ENCODE measurements around the gene GARRE1.
"Not testable (repeated sequence)": the region's sequence is repeated elsewhere in the genome, so short reads cannot be mapped to it uniquely, and the experiment has no call there.

Gene GARRE1

DNA sequence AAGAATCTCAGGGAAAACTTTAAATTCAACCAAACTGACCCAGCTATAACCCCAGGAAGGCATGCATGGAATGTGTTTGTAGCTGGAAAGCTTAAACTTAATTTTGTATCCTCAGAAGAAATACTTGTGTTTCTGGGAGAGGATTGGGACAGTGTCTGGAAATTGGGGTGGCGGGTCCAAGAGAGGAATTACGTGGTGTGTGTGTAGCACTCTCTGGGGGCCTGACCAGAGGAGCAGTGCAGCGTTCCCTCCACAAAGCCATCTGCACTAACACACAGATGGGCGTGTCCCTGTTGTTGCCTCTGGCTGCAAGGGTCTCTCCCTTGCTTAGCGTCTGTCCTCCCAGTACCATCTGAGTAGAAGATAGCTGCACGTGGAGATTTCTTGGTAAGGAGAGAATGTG lies 6.4 kb downstream of the GARRE1 start:
- no peak for DNase-seq

DNA sequence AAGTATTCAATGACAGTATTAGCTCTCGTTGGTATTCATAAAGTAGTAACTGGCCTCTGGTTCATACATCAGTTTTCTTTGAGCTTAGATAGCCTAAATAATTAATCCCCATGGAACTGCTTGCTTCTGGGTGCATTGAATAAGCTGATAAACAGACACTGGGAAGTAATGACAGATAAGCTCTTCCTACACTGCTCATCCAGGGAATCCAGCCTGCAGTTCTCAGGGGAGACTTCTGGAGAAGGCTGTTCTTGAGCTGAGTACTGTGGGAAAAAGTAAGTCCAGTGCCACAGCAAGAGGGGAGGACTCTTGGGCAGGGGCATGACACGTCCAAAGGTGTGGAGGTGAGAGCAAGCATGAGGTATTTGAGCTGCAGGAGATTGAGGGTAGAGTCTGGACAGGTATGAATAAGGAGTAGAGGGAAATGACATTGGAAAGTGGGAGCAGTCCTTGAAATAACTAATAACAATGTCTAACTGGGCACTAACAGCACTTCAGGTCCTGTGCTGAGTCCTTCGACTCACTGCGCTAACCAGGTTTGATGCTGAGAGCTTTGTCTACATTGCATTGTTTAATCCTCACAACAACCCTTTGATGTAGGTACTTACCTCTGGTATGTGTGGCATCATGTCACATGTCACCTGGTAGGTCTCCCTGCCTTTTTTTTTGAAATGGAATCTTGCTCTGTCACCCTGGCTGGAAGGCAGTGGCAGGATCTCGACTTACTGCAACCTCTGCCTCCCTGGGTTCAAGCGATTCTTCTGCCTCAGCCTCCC lies 7.2 kb downstream of the GARRE1 start:
- DNase-seq: no peak

DNA sequence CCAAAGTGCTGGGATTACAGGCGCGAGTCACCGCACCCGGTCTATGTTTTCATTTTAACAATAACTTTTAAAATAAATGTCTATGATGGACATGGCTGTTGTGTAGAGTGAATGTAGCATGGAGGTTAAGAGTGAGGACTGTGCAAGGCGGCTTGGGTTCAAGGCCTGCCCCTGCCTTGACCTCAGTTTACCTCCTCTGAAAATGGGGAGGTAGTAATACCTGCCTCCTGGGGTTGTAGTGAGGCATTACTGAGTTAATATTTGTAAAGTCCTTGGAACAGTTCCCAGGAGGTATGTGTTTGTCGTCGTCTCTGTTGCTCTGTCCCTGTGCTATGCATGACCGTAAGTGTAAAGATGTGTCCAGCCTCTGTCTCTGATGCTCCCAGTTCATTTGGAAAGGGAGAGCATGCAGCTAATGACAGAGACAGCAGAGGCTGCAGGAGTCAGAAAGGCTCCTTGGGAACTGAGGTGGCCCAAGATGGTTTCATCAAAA lies 9.4 kb downstream of the GARRE1 start:
- no peak for DNase-seq

DNA sequence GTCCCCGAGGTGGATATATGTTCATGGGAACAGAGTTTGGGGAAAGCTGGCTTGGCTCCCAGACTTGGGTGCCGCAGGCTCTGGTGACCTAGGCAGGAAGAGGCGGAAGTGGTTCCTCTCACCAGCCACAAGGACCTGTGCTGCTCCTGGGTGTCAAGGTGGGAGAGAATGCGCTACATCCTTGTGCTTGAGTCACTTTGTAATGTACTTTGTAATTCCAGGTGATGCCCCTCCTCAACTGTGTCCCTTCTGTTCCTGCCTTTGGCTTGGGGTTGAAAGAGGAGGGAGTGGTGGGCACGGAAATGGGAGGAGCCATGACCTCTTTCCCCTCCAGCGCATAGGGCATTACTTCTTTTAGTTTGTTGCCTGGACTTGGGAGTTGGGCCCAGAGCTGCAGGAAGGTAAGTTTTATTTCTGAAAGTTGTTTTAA lies 10.9 kb downstream of the GARRE1 start:
- DNase-seq: no peak

DNA sequence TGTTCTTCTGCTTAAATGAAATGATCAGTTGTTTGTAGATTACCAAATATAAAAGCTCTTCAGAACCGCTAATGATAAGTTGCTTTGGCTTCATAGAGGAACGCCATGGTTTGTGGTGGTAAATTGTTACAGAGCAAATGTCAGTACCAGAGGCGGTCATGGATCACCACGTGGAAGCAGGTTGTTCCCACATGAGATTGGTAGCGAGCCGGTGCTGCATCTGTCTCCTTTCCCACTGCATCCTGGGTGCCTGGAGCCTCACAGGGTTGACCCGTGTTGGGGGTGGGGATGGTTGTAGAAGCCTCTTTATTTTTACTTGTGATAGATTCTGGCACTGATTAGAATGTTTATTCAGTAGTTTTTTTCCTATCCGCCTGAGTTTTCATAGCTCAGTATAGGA lies 14.7 kb downstream of the GARRE1 start:
- no peak for DNase-seq

DNA sequence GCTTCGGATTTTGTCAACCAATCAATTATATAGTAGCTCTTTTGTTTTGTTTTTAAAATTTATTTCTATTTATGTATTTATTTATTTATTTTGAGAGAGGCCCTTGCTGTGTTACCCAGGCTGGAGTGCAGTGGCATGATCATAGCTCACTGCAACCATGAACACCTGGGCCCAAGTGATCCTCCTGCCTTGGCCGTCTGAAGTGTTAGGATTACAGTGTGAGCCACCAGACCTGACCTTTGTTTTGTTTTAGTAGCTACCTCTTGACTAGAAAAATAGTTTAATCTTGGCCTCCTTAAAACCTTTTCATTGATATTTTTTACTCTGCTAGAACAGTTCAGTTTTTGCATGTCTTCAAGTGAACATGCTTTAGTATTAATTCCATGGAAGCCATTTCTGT lies 15.1 kb downstream of the GARRE1 start:
- no peak for DNase-seq

DNA sequence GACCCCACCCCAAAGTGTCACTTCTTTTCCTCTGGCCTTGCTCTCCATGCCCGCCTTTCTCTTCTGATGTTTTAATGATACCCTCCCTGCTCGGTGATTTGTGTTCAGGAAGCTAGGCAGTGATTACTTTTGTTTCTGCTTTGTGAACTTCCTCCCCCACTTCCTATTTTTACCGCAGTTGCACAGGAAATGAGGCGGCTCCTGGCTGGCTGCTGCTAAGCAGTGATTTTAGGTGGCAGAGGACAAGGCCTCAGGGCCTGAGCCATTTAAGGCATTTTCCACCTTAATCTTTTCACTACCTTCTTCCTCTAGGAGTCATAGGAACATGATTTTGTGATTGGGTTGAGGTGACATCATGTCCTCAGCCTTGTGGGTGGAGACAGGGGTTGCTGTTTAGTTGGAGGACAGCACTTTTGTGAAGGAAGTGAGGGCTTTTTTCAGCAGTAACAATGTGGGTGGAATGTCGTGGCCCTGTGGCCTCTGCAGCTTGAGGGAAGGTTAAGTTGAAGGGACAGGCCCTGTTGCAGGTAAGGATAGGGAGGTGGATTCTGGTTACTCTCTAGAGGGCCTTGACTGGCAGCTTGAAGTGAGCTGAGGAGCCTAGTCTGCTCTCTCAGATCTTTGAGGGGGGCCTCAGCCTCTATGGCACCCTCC lies 15.7 kb downstream of the GARRE1 start:
- peak; percentile 70 to 71 for DNase-seq

DNA sequence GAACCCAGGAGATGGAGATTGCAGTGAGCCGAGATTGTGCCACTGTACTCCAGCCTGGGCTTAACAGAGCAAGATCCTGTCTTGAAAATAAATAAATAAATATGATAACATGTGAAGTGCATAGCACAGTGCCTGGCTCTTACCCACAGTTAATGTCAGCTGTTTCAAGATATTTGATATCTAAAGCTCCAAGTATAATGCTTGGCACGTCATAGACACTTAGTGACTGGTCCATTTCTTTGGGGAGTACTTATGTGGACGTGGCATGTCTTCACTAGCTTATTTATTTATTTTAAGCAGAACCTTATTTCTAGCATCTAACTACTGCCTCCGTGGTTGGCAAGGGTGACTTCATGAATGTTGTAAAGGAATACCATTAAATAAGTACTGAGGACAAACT lies 18.8 kb downstream of the GARRE1 start:
- DNase-seq: no peak

DNA sequence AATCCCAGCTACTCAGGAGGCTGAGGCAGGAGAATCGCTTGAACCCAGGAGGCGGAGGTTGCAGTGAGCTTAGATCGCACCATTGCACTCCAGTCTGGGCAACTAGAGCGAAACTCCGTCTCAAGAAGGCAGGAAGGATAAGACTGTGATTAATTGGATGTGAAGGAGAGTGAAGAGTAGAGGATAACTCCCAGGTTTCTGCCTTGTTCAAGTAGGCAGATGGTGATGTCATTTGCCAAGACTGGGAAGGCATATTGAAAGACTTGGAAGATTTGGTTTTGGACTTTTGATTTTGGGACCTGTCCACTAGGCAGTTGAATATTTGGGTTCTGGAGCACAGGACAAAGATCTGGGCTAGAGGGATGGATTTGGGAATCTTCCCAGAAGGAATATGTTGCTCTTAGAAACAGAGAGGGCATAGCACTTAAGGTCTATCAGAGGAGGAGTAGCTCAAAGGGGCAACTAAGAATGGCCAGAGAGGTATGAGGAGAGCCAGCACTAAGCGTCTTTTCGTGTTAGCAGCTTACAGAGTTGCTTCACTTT lies 20.0 kb downstream of the GARRE1 start:
- no peak for DNase-seq

DNA sequence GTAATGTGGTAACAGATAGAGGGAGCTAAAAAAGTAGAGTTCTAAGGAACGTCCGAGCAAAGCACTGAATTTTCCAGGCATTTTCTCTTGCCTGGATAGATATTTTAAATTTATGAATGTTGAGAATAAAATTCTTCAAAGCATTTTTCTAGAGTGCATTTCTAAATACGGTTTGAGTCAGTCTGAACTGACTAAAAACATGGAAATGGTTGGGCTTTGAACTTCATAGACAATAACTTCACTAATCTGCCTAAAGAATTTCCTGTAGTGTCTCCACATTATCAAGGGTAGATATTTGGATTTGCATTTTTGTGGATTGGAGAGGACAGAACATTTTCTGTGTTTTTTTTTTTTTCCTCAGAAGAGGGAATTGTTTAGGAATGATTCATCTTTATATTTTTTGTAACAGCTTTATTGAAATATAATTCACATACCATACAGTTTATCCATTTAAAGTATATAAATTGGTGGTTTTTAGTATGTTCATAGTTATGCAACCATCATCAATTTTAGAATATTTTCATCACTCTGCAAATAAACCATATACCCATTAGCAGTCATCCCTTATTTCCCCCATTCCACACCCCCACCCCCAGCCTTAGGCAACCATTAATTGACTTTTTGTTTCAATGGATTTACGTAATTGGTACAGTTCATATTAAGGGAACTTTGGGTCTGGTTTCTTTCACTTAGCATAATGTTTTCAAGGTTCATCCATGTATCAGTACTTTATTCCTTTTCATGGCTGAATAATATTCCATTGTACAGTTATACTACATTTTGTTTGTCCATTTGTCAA lies 20.7 kb downstream of the GARRE1 start:
- DNase-seq: no peak

DNA sequence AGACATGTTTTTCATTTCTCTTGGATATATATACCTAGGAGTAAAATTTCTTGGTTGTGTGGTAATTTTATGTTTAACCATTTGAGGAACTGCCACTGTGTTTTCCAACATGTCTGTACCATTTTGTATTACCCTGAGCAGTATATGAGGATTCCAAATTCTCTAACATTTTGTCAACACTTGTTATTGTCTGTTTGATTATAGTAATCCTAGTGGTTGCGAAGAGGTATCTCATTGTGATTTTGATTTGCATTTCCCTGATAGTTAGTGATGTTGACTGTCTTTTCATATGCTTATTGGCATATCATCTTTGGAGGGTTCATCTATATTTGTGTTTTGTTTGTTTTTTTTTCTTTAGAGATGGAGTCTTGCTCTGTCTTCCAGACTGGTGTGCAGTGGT lies 21.4 kb downstream of the GARRE1 start:
- DNase-seq: no peak

DNA sequence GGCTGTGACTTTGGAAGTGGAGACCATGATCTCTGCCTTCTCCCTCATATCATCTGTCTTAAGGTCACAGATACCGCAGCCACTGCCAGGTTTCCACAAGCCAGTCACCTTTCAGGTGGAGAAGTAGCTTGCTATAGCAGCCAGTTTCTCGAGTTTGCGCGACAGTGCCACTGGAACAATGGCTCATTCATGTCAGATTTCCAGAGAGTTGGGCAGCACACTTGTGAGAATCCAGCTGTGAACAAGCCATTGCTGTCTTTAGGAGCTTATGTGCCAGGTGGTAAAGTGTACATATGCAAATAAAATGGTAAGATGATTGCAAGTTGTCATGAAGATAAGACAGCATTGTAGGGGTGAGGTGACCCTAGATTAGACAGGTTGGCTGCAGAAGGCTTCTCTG lies 22.3 kb downstream of the GARRE1 start:
- no peak for DNase-seq

DNA sequence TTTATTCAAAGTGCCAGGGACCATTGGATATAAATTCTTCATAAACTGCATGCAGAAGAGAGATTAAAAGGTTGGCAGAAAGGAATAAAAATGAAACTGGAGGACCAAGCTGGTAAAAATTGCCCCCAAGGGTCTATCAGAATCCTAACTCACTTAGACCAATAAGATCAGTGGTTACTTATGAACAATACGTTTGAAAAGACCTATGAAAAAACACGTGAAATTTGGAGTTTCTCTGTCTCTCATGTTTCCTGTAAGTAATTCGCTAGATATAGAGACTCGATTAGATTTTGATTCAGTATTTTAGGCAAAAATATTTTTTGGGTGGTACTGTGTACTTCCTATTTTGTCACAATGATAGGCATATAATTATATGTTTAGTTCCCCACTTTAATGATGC lies 22.9 kb downstream of the GARRE1 start:
- DNase-seq: no peak

DNA sequence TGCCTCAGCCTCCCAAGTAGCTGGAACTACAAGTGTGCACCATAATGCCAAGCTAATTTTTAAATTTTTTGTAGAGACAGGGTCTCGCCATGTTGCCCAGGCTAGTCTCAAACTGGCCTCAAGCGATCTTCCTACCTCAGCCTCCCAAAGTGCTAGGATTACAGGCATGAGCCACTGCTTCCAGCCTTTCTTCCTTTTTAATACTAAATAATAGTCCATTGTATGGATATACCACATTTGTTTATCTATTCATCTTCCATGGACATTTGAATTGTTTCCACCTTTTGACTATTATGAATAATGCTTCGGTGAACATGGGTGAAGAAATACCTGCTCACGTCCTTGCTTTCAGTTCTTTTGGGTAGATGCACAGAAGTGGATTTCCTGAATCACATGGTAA lies 24.4 kb downstream of the GARRE1 start:
- no peak for DNase-seq

DNA sequence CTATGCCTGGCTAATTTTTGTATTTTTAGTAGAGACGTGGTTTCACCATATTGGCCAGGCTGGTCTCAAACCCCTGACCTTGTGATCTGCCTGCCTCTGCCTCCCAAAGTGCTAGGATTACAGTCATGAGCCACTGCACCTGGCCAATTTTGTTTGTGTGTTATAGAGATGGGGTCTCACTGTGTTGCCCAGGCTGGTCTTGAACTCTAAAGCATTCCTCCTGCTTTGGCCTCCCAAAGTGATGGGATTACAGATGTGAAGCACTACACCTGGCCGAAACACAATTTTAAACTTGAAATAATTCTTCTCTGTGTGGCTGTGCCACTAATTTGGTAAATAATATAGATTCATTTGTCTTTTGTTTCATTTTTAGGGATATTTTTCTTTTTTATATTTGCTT lies 27.1 kb downstream of the GARRE1 start:
- DNase-seq: not testable (repeated sequence)

DNA sequence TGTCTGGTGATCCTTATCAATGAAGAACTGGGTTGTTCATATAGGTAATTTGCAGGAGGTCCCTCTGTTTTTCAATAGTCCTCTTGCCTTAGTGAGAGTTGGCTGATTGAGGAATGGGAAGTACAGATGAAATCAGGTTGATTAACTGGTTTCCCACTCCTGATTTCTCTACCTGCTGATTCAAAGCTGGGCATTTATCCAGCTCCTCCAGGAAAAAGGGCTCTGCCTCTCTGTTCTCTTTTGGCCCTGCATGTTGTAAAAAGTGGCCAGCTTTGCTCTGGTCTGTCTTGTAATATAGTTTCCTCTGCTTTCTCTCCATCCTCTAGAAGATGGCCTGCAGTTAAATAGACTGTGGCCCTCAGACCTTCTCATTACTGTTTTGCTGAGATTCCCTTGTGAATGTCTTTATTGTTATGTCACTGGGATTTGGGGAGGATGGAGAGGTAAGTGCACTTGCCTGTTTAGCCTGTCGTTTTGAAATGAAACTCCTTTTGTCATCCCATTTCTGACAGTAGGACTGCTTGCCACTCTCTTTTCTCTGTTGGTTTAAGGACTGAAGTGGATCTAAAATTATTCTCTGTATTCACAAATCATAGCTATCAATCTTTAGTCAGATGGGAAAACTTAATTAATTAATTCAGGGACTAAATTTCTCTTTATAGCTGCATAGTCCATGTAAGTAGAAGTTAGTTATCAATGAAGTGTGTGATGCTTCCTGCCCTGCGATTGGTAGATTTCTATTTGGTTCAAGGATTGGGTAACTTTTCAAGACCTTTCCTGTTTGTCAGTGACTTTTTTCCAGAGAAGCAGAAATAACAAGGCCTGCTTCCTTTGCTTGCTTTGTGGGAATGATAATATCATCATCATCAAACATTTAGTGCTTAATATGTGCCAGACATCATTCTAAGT lies 28.5 kb downstream of the GARRE1 start:
- no peak for DNase-seq

DNA sequence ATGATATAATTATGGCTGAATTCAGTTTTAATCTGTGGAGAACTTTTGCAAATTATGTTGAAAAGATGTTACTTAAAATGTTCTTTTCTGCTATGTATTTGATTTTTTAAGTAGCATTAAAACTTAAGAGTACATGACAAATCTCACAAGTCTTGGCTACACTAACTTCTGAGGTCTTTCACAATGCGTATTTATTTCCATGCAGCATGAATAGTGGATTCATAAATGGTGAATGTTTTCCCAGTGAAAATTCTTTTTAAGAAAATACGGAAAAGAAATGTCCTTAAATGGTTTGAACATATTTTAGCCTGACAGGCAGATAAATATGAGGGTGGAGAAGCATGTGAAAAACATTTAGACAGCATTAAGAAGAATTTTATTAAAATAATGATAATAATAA lies 30.2 kb downstream of the GARRE1 start:
- DNase-seq: no peak

DNA sequence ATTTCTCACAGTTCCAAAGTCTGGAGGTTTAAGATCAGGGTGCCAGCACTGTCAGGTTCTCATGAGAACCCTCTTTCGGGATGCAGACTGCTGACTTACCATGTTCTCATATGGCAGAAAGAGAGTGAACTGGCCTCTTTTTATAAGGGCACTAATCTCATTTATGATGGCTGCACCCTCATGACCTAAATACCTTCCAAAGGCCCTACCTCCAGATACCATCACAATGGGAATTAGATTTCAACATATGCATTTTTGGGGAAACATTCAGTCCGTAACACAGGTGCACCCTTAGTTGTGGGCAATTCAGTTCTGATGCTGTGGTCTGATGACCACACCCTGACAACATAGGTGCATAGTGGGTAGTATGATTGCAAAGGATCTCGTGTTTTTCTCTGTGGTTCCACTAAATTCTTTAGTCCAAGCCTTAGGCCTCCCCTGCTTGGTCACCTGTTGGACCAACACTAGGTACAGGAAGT lies 33.3 kb downstream of the GARRE1 start:
- DNase-seq: no peak

DNA sequence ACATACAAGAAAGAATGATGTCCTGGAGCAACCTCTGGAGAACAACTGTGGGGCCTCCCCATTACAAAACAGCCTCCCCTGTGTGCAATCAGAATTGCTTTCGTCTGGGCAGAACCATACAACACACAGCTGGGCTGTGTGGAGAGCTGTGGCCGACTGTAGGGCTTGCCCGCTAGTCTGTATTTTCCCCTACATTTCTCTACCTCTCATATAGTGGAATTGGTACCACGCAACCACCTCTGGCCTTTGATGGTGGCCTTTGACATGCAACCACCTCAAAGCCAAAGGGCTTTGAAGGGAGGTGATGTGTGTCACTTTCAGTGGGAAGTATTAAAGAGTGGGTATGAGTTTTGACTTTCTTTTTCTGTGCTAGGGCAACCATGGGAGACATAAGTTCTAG lies 34.0 kb downstream of the GARRE1 start:
- no peak for DNase-seq

DNA sequence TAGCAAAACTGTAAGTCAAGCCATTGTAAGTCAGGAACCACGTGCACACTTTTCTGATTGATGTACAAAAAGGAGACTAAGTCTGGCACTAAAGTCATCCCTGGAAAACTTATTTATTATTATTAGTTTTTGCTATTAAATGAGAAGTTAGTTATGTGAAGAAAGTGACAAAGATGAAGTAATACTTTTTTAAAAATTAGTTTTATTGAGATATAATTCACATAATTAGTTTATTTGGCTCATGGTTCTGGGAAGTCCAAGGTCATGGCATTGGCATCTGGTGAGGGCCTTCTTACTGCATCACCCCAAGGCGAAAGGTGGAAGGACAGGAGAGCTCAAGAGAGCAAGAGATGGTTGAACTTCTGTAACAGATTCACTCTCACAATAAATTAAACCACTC lies 36.9 kb downstream of the GARRE1 start:
- DNase-seq: no peak

DNA sequence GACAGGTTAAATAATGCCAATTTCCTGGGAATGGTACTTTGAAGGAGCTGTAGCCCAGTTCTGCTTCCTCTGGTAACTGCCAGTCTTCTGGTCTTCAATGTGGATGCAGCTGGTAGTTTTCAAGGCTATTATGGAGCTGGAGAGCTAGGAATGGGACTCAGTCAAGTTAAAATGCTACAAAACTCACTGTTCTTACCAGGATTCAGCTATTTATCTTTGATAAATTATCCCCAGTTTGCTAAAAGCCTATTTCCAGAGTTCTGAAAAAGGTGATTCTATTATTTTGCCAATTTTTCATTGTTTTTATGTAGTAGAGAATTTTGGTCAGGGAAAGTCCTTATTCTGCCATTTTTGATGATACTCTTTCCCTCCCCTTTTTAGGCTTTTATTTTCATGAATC lies 40.7 kb downstream of the GARRE1 start:
- DNase-seq: no peak

DNA sequence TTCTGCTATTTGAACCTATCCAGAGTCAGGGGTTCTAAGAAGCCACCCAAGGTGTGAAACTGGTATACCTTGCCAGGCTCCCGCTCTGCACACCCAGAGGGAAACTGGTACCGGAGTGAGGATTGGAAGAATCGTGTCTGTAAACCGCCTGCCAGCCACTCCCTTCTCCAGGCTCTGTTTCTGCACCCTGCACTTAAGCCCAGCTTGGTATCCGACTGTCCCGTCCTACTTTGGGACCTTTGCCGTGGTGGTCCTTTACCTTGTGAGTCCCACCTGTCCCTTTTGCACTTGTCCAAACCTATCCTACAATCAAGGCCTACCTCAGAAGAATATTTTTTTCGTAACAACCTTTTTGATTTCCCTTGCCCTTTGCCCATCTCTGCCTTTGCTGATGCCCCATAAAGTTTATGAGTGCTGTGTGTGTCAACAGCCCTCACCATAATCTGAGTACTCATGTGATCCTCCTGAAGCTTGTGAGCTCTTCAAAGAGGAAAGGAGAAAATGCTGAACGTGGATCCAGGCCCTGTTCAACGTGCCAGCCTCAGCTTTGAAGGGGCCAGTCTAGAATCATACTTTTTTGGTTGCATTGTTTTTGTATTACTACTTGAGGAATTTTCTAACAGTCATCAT lies 44.7 kb downstream of the GARRE1 start:
- DNase-seq: no peak
